PC-9 (cell line): ENCODE measurements around the gene DUSP9. TPM values are rescaled to one million over a fixed set of nuclear protein-coding genes. Genes with fewer than 3 reads are reported as not detected.

Experiments
- BruUV-seq: library from RNA; stranded (reverse); fragments of 400-500 nt; replicated peaks from 2 replicates; lab custom pipeline; 2021; lab: Mats Ljungman, UMichigan
- CTCF ChIA-PET: fragments of 300-600 bp; sonication (Branson Sonifier 250); formaldehyde crosslinking; loops from one replicate; lab custom pipeline; 2022; ENCODE audit warnings: antibody characterized with exemption; lab: Charles Lee
- POLR2A ChIA-PET: fragments of 300-600 bp; sonication (Branson Sonifier 250); formaldehyde crosslinking; loops from one replicate; lab custom pipeline; 2022; ENCODE audit warnings: antibody characterized with exemption; ENCODE audit not compliant: unreplicated experiment; lab: Charles Lee
- DNase-seq, 2 experiments: peaks; one replicate each; pipeline versions ENCODE4 v3.0.0 to v3.0.0-alpha.2; 2015 to 2022; ENCODE audit warnings: mixed read lengths in 1 of 2
- H2AFZ ChIP-seq: fragments of 200-600 bp; sonication (generic); 2 replicates; pipeline ENCODE4 v1.8.1; 2017; ENCODE audit warnings: antibody characterized with exemption
- H3F3A ChIP-seq: fragments of 200-600 bp; sonication (generic); 2 replicates; pipeline ENCODE4 v1.8.1; 2017; ENCODE audit warnings: antibody characterized with exemption, mild to moderate bottlenecking, low read depth; ENCODE audit not compliant: insufficient read depth
- H3K27ac ChIP-seq: fragments of 200-600 bp; sonication (generic); 2 replicates; pipeline ENCODE4 v1.6.1; 2016; ENCODE audit warnings: mixed run types
- H3K27me3 ChIP-seq: fragments of 200-600 bp; sonication (generic); 2 replicates; pipeline ENCODE4 v1.6.1; 2016; ENCODE audit warnings: low read depth, mixed run types; ENCODE audit not compliant: insufficient read depth
- H3K36me3 ChIP-seq: fragments of 200-600 bp; sonication (generic); 2 replicates; pipeline ENCODE4 v1.6.1; 2016; ENCODE audit warnings: low read depth, mixed run types
- H3K4me1 ChIP-seq: fragments of 200-600 bp; sonication (generic); replicated peaks from 2 replicates; pipeline ENCODE4 v1.6.1; 2016; ENCODE audit warnings: mixed run types; ENCODE audit not compliant: insufficient read depth
- H3K4me2 ChIP-seq: fragments of 200-600 bp; sonication (generic); 2 replicates; pipeline ENCODE4 v1.6.1; 2017; ENCODE audit warnings: mixed run types
- H3K4me3 ChIP-seq: fragments of 200-600 bp; sonication (generic); 2 replicates; pipeline ENCODE4 v1.6.1; 2016; ENCODE audit warnings: mixed run types
- H3K79me2 ChIP-seq: fragments of 200-600 bp; sonication (generic); 2 replicates; pipeline ENCODE4 v1.6.1; 2017; ENCODE audit warnings: low read depth, mixed run types
- H3K9me2 ChIP-seq: fragments of 200-600 bp; sonication (generic); 2 replicates; pipeline ENCODE4 v1.8.1; 2017; ENCODE audit warnings: mild to moderate bottlenecking; ENCODE audit not compliant: insufficient read depth
- H3K9me3 ChIP-seq: fragments of 200-600 bp; sonication (generic); 2 replicates; pipeline ENCODE4 v1.8.1; 2016; ENCODE audit warnings: low read depth; ENCODE audit not compliant: insufficient read depth
- H4K20me1 ChIP-seq: fragments of 200-600 bp; sonication (generic); 2 replicates; pipeline ENCODE4 v1.8.1; 2017; ENCODE audit not compliant: insufficient read depth
- EZH2 ChIP-seq: fragments of 200-600 bp; sonication (generic); IDR thresholded peaks from 2 replicates; pipeline ENCODE4 v1.8.0; 2017; ENCODE audit warnings: antibody characterized with exemption, low read depth
- intact Hi-C: fragments of 100-400 bp; cut with micrococcal nuclease; formaldehyde crosslinking; loops from one replicate; pipeline ENCODE4 v1.10.0; 2022; ENCODE audit not compliant: unreplicated experiment
- total RNA-seq: library from RNA; stranded (reverse); gene quantifications from 2 replicates; pipeline ENCODE4 v1.2.3, GENCODE V29; 2021
- TF ChIP-seq, protein P1 (sequence below): fragments of 200-600 bp; sonication (generic); conservative IDR thresholded peaks from 2 replicates; pipeline ENCODE4 v1.6.1; 2017; ENCODE audit warnings: mixed run types, antibody characterized with exemption, mild to moderate bottlenecking, moderate library complexity

Gene DUSP9
- total RNA-seq, 1 experiment from 2014 or later: 1.3 TPM

DNA sequence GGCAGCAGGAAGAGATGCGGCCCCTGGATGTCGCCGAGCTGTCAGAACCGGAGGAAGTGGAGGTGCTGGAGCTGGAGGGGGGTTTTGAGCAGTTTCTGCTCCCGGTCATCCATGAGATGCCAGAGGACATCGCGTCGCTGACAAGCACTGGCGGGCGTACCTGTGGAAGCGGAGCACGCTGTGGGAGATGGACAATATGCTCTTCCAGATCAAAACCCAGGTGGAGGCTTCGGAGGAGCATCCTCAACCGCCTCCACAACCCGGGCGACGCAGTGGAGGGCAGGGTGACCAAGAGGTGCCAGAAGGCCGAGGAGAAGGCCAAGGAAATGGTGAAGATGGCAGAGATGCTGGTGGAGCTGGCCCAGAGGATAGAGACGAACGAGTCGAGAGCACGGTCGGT lies 40.5 kb upstream of the DUSP9 start:
- no TSS peak for BruUV-seq
- TF ChIP-seq EZH2: no peak
- TF ChIP-seq, protein P1, sequence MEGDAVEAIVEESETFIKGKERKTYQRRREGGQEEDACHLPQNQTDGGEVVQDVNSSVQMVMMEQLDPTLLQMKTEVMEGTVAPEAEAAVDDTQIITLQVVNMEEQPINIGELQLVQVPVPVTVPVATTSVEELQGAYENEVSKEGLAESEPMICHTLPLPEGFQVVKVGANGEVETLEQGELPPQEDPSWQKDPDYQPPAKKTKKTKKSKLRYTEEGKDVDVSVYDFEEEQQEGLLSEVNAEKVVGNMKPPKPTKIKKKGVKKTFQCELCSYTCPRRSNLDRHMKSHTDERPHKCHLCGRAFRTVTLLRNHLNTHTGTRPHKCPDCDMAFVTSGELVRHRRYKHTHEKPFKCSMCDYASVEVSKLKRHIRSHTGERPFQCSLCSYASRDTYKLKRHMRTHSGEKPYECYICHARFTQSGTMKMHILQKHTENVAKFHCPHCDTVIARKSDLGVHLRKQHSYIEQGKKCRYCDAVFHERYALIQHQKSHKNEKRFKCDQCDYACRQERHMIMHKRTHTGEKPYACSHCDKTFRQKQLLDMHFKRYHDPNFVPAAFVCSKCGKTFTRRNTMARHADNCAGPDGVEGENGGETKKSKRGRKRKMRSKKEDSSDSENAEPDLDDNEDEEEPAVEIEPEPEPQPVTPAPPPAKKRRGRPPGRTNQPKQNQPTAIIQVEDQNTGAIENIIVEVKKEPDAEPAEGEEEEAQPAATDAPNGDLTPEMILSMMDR: no peak

DNA sequence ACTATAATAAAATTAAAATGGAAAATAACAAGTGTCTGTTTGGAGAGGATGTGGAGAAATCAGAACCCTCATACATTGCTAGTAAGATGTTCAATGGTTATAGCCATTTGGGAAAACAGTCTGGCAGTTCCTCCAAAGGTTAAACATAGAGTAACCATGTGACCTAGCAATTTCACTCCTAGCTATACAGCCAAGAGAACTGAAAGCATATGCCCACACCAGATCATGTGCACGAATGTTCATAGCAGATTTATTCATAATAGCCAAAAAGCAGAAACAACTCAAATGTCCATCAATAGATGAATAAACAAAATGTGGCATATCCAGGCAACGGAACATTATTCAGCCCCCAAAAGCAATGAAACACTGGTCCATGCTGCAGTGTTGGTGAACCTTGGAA lies 38.6 kb upstream of the DUSP9 start:
- Histone ChIP-seq H3K79me2 (no peaks in the 10 kb centered on the region), H3K27me3 (peaks cover 55% of the 10 kb centered on the region), H3K4me1 (no peaks in the 10 kb centered on the region), H3K4me2 (no peak overlapping the region), H2AFZ (no peak overlapping the region), H3F3A (no peaks in the 10 kb centered on the region), H3K9me3 (no peaks in the 10 kb centered on the region), H3K36me3 (no peaks in the 10 kb centered on the region), H3K9me2 (no peaks in the 10 kb centered on the region), H3K4me3 (no peak overlapping the region), H4K20me1 (no peaks in the 10 kb centered on the region), H3K27ac (no peak overlapping the region)
- TF ChIP-seq EZH2: no peak
- TF ChIP-seq, protein P1: no peak
- ChIA-PET CTCF (interaction anchor here (1.9 kb wide), 1 partner anchor 59 kb away, joined by 6 read pairs; no protein-coding TSS in a partner anchor), POLR2A (no interaction called here)
- no peak for DNase-seq
- no TSS peak for BruUV-seq
- intact Hi-C loops: loop anchor here (5.0 kb wide), 1 partner anchor 99 kb away; no protein-coding TSS in a partner anchor

More for the DNA sequence above, 40.5 kb upstream of the DUSP9 start:
- DNase-seq: no peak
- no peaks in the 10 kb centered on the region for H3K4me1 ChIP-seq
- H2AFZ ChIP-seq: no peak overlapping the region
- peaks cover 38% of the 10 kb centered on the region for H3K27me3 ChIP-seq
- no peaks in the 10 kb centered on the region for H3K79me2 ChIP-seq
- H3K4me3 ChIP-seq: no peak overlapping the region
- H3K4me2 ChIP-seq: no peak overlapping the region
- intact Hi-C loops: loop anchor here (5.0 kb wide), 1 partner anchor 101 kb away; no protein-coding TSS in a partner anchor
- ChIA-PET CTCF (no interaction called here), POLR2A (no interaction called here)
- H4K20me1 ChIP-seq: no peaks in the 10 kb centered on the region
- H3F3A ChIP-seq: no peaks in the 10 kb centered on the region
- H3K9me3 ChIP-seq: no peaks in the 10 kb centered on the region
- H3K36me3 ChIP-seq: no peaks in the 10 kb centered on the region
- no peaks in the 10 kb centered on the region for H3K9me2 ChIP-seq
- no peak overlapping the region for H3K27ac ChIP-seq

DNA sequence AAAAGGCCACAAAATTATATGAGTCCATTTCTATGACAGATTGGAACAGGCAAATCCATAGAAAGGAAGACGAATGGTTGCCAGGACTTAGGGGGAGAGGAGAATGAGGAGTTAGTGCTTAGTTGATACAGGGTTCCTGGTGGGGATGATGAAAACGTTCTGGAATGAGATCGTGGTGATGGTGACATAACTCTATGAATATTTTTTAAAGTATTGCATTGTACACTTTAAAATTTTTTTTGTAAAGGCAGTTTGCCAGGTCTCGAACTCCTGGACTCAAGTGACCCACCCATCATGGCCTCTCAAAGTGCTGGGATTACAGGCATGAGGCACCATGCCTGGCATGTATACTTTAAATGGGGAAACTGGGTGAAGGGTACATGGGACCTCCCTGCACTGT lies 38.2 kb upstream of the DUSP9 start:
- H3K9me2 ChIP-seq: no peaks in the 10 kb centered on the region
- no peak overlapping the region for H2AFZ ChIP-seq
- H3K4me3 ChIP-seq: no peak overlapping the region
- H3K4me1 ChIP-seq: no peaks in the 10 kb centered on the region
- BruUV-seq: no TSS peak
- H3K9me3 ChIP-seq: no peaks in the 10 kb centered on the region
- no peak for DNase-seq
- intact Hi-C loops: loop anchor here (5.0 kb wide), 1 partner anchor 98 kb away; no protein-coding TSS in a partner anchor
- ChIA-PET POLR2A (interaction anchor here (0.6 kb wide), 1 partner anchor 15 kb away, joined by 3 read pairs; no protein-coding TSS in a partner anchor), CTCF (interaction anchor here (1.1 to 1.9 kb wide), 2 partner anchors 10 to 59 kb away, joined by 3 to 6 read pairs; partner anchors contain the start of gene CCNQ)
- no peaks in the 10 kb centered on the region for H3K79me2 ChIP-seq
- H3K4me2 ChIP-seq: no peak overlapping the region
- no peaks in the 10 kb centered on the region for H3F3A ChIP-seq
- H3K27me3 ChIP-seq: peaks cover 59% of the 10 kb centered on the region
- H3K27ac ChIP-seq: no peak overlapping the region
- H3K36me3 ChIP-seq: no peaks in the 10 kb centered on the region
- TF ChIP-seq, protein P1: no peak
- no peak for TF ChIP-seq EZH2
- H4K20me1 ChIP-seq: no peaks in the 10 kb centered on the region
